B cell (primary cell): ENCODE data around the gene TMEM253. TPM values are rescaled to one million over a fixed set of nuclear protein-coding genes. Genes with fewer than 3 reads are reported as not detected.

Source experiments
- polyA plus RNA-seq: library from polyadenylated mRNA; depleted of rRNA; stranded (reverse); fragments of >200 nt; gene quantifications from 2 replicates; pipeline ENCODE4 v1.2.3, GENCODE V29; 2012
- small RNA-seq: library from RNA; depleted of rRNA; stranded (forward); fragments of <200 nt; gene quantifications from one replicate; pipeline ENCODE3, GENCODE V24; 2012; ENCODE audit warnings: low replicate concordance, low read depth; ENCODE audit not compliant: insufficient read length
- total RNA-seq, 2 donors: library from RNA; stranded (reverse); fragments of 120-200 nt in 1 of 2; gene quantifications; 1 replicate in 1 of 2; 2 replicates in 1 of 2; pipeline versions ENCODE4 v1.2.3 to v1.2.4, GENCODE V29; 2013 to 2022

TMEM253 gene
- total and polyA plus RNA-seq, 2 donors (not counting 1 experiment from before 2014, with no cell fraction given) = not detected

Small RNA genes within 50 kb of the gene (small RNA-seq; reads per million reads assigned to genes)
- not detected for gene RNU6-252P

Other genes with a start within 250 kb of the TMEM253 start
- not detected in 2 replicates for gene RNASE3, start 209.7 kb upstream of the TMEM253 start, total RNA-seq
- not detected in 2 replicates for gene RNASE3, start 209.7 kb upstream of the TMEM253 start, polyA plus RNA-seq
- gene RNASE2, start 145.6 kb upstream of the TMEM253 start, total RNA-seq = not detected in 2 replicates
- gene RNASE2, start 145.6 kb upstream of the TMEM253 start, polyA plus RNA-seq = 0.54 TPM in 1 of 2 replicates, not detected in the other
- 116 and 118 TPM in 2 replicates for gene METTL17, start 111.1 kb upstream of the TMEM253 start, total RNA-seq
- gene METTL17, start 111.1 kb upstream of the TMEM253 start, polyA plus RNA-seq = 184 and 201 TPM in 2 replicates
- 0.25 and 0.51 TPM in 2 replicates for gene SLC39A2, start 101.8 kb upstream of the TMEM253 start, total RNA-seq
- gene SLC39A2, start 101.8 kb upstream of the TMEM253 start, polyA plus RNA-seq = 0.07 and 0.20 TPM in 2 replicates
- 9.5 and 10.2 TPM in 2 replicates for gene NDRG2, start 76.0 kb upstream of the TMEM253 start, total RNA-seq
- 9.8 and 11.8 TPM in 2 replicates for gene NDRG2, start 76.0 kb upstream of the TMEM253 start, polyA plus RNA-seq
- gene TPPP2, start 70.8 kb upstream of the TMEM253 start, total RNA-seq = not detected in 2 replicates
- not detected in 2 replicates for gene TPPP2, start 70.8 kb upstream of the TMEM253 start, polyA plus RNA-seq
- gene RNASE13, start 66.3 kb upstream of the TMEM253 start, total RNA-seq = not detected in 2 replicates
- gene RNASE13, start 66.3 kb upstream of the TMEM253 start, polyA plus RNA-seq = not detected in 2 replicates
- gene RNASE7, start 58.7 kb upstream of the TMEM253 start, total RNA-seq = not detected in 2 replicates
- gene RNASE7, start 58.7 kb upstream of the TMEM253 start, polyA plus RNA-seq = not detected in 2 replicates
- not detected in 2 replicates for gene RNASE8, start 43.2 kb upstream of the TMEM253 start, total RNA-seq
- not detected in 2 replicates for gene RNASE8, start 43.2 kb upstream of the TMEM253 start, polyA plus RNA-seq
- gene ARHGEF40, start 30.8 kb upstream of the TMEM253 start, total RNA-seq = 1.7 and 2.3 TPM in 2 replicates
- gene ARHGEF40, start 30.8 kb upstream of the TMEM253 start, polyA plus RNA-seq = 0.53 and 1.0 TPM in 2 replicates
- gene ZNF219, start 2.4 kb upstream of the TMEM253 start, total RNA-seq = 3.5 and 6.4 TPM in 2 replicates
- gene ZNF219, start 2.4 kb upstream of the TMEM253 start, polyA plus RNA-seq = 3.3 and 6.3 TPM in 2 replicates
- not detected in 2 replicates for gene OR5AU1, start 55.0 kb downstream of the TMEM253 start, total RNA-seq
- gene OR5AU1, start 55.0 kb downstream of the TMEM253 start, polyA plus RNA-seq = not detected in 2 replicates
- gene HNRNPC, start 168.4 kb downstream of the TMEM253 start, total RNA-seq = 496 and 497 TPM in 2 replicates
- gene HNRNPC, start 168.4 kb downstream of the TMEM253 start, polyA plus RNA-seq = 358 and 518 TPM in 2 replicates
- gene RPGRIP1, start 179.0 kb downstream of the TMEM253 start, total RNA-seq = 0.86 and 0.87 TPM in 2 replicates
- 0.22 and 0.39 TPM in 2 replicates for gene RPGRIP1, start 179.0 kb downstream of the TMEM253 start, polyA plus RNA-seq